Measurements from ENCODE around the gene ASPSCR1.

Gene ASPSCR1

GRCh38 chr17:82058230-82058854, 80.9 kb downstream of the ASPSCR1 start:
- DNase-seq, result no peak

GRCh38 chr17:82058855-82059249, 81.4 kb downstream of the ASPSCR1 start:
- DNase-seq, result no peak

GRCh38 chr17:82059272-82060000, 82.0 kb downstream of the ASPSCR1 start:
- no peak for DNase-seq

- DNase-seq, result no peak
Observed at GRCh38 chr17:82060001-82060380, 82.6 kb downstream of the ASPSCR1 start.

GRCh38 chr17:82060614-82061013, 83.2 kb downstream of the ASPSCR1 start:
- DNase-seq, result no peak

- DNase-seq, result no peak
Observed at GRCh38 chr17:82061047-82061925, 83.9 kb downstream of the ASPSCR1 start.

GRCh38 chr17:82062076-82062983, 84.9 kb downstream of the ASPSCR1 start:
- DNase-seq, result no peak

GRCh38 chr17:82062984-82063368, 85.5 kb downstream of the ASPSCR1 start:
- no peak for DNase-seq

- no peak for DNase-seq
Observed at GRCh38 chr17:82063424-82064415, 86.3 kb downstream of the ASPSCR1 start.

- DNase-seq, result no peak
Observed at GRCh38 chr17:82064433-82065192, 87.2 kb downstream of the ASPSCR1 start.

GRCh38 chr17:82065193-82065637, 87.8 kb downstream of the ASPSCR1 start:
- DNase-seq, result no peak

GRCh38 chr17:82065638-82066303, 88.3 kb downstream of the ASPSCR1 start, which contains the start of gene DUS1L:
Gene DUS1L (minus strand): TSS chr17:82065804. CDS start chr17:82065059, 745 bp downstream.
- no peak for DNase-seq
